Astrocyte of the spinal cord (primary cell): ENCODE measurements around the gene IL9.

Source experiments
- DNase-seq: peaks from one replicate; pipeline ENCODE4 v3.0.0; 2011; ENCODE audit warnings: low read depth, low spot score
- H3K4me3 ChIP-seq: 2 replicates; pipeline ENCODE4 v1.5.1; 2011; ENCODE audit warnings: low read depth, mild to moderate bottlenecking, low read length, moderate library complexity
- in situ Hi-C: cut with HindIII; loops from 2 replicates; pipeline ENCODE4 v1.10.0; 2017; ENCODE audit warnings: low sequenced_read_pairs
- TF ChIP-seq, protein P1 (sequence below): IDR thresholded peaks from 2 replicates; pipeline ENCODE4 v1.5.1; 2012; ENCODE audit warnings: low read depth, mild to moderate bottlenecking, low read length, inconsistent platforms

The IL9 gene

GRCh38 chr5:135894789-135895188 lies 852 bp downstream of the IL9 start:
- TF ChIP-seq, protein P1, sequence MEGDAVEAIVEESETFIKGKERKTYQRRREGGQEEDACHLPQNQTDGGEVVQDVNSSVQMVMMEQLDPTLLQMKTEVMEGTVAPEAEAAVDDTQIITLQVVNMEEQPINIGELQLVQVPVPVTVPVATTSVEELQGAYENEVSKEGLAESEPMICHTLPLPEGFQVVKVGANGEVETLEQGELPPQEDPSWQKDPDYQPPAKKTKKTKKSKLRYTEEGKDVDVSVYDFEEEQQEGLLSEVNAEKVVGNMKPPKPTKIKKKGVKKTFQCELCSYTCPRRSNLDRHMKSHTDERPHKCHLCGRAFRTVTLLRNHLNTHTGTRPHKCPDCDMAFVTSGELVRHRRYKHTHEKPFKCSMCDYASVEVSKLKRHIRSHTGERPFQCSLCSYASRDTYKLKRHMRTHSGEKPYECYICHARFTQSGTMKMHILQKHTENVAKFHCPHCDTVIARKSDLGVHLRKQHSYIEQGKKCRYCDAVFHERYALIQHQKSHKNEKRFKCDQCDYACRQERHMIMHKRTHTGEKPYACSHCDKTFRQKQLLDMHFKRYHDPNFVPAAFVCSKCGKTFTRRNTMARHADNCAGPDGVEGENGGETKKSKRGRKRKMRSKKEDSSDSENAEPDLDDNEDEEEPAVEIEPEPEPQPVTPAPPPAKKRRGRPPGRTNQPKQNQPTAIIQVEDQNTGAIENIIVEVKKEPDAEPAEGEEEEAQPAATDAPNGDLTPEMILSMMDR, result no peak
- in situ Hi-C loops, result no loop called here
- no peak for DNase-seq
- no peak overlapping the region for H3K4me3 ChIP-seq

DNA sequence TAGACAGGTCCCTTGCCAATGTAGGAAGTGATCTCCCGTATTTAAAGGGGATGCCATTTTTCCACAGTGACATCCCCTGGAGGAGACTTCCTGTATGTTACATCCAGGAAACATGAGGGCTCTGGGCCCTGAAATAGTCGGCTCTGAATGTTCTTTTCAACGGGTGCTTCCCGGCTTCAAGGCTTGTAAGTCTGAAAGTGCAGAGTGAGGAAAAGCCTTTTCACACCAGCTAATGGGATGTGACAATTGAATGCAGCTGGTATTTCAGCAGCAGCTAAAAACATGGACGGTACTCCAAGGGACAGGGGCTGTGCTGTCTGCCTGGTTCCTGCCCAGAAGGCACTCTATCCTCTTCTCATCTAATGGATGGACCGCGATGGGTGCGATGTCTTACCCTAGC lies 1.4 kb downstream of the IL9 start:
- in situ Hi-C loops, result no loop called here
- no peak for DNase-seq
- H3K4me3 ChIP-seq, result no peak overlapping the region
- TF ChIP-seq, protein P1, result no peak

- H3K4me3 ChIP-seq, result no peak overlapping the region
- TF ChIP-seq, protein P1, result peak; percentile 31
- DNase-seq, result no peak
- in situ Hi-C loops, result no loop called here
These were observed 3.9 kb downstream of the IL9 start for GRCh38 chr5:135891791-135892190.

GRCh38 chr5:135891268-135891667 lies 4.4 kb downstream of the IL9 start:
- TF ChIP-seq, protein P1, result no peak
- no peak for DNase-seq
- in situ Hi-C loops, result no loop called here
- H3K4me3 ChIP-seq, result no peak overlapping the region

GRCh38 chr5:135890867-135891266 lies 4.8 kb downstream of the IL9 start:
- H3K4me3 ChIP-seq, result no peak overlapping the region
- in situ Hi-C loops, result no loop called here
- no peak for DNase-seq
- TF ChIP-seq, protein P1, result no peak

DNA sequence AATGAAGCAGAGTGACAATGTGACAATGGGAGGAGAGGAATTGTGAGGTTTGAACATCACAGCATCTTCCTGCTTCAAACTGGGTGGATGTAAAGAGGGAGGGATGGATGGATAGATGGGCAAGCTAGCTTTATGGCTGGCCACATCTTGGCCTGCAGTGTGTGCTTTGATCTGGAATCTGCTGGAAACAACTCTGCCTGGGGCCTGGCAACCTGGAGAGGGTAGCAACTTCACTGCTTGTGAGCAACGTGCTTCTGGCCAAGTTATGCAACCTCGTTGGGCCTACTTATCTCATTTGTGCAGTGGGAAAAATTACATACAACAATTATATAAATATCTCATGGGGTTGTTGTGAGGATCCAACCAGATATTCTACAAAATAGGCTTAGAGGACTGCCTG lies 5.3 kb downstream of the IL9 start:
- TF ChIP-seq, protein P1, result no peak
- H3K4me3 ChIP-seq, result no peak overlapping the region
- DNase-seq, result no peak
- in situ Hi-C loops, result no loop called here
